ENCODE results near the gene MPND. TPM values are rescaled to one million over a fixed set of nuclear protein-coding genes. Genes with fewer than 3 reads are reported as not detected.

The MPND gene
- total RNA-seq, 1 experiment from 2014 or later = 37.0 TPM

- Mint-ChIP-seq H3K4me3 (peak overlapping the region; percentile 48 to 77), H3K27me3 (ENCODE audit: low read depth) (peaks cover 10% of the 10 kb centered on the region), H3K9me3 (no peaks in the 10 kb centered on the region; a peak in 2 of 5 replicates), H3K4me1 (peaks cover 10 to 20% of the 10 kb centered on the region in 2 experiments), H3K27ac (no peak overlapping the region; a peak in 1 of 7 replicates), H3K36me3 (ENCODE audit: insufficient read depth in 1 of 3, low read depth in 3 of 3) (peaks cover 10 to 31% (median 23%) of the 10 kb centered on the region in 3 experiments; a peak in 6 of 7 replicates)
- H2BK15ac ChIP-seq (ENCODE audit: low read depth, low read length) = no peak overlapping the region
- H3K27ac ChIP-seq (ENCODE audit: insufficient read length, low read depth, low read length) = no peak overlapping the region
- no peaks in the 10 kb centered on the region for H3K23me2 ChIP-seq (ENCODE audit: insufficient read length, low read depth, low read length, poor library complexity, severe bottlenecking)
- H2BK20ac ChIP-seq (ENCODE audit: low read depth, low read length, poor library complexity, severe bottlenecking) = no peak overlapping the region
- H2BK12ac ChIP-seq (ENCODE audit: insufficient read length, low read depth, low read length) = no peak overlapping the region
- H2AK5ac ChIP-seq (ENCODE audit: insufficient read length, low read length) = no peak overlapping the region
- H3T11ph ChIP-seq (ENCODE audit: low read length) = no peak overlapping the region
- no peak overlapping the region for H4K5ac ChIP-seq (ENCODE audit: insufficient read length, low read depth, low read length)
- no peak overlapping the region for H3K56ac ChIP-seq (ENCODE audit: insufficient read length, low read depth, low read length)
- H3K4me1 ChIP-seq (ENCODE audit: insufficient read depth, low read length) = no peaks in the 10 kb centered on the region
- no peak overlapping the region for H3K4ac ChIP-seq (ENCODE audit: low read depth, low read length)
- no peaks in the 10 kb centered on the region for H3K9me3 ChIP-seq (ENCODE audit: control insufficient read depth, low read depth, low read length)
- no peak overlapping the region for H3K14ac ChIP-seq (ENCODE audit: insufficient read depth, low read length)
- no peak overlapping the region for H4K8ac ChIP-seq (replicated peaks; ENCODE audit: insufficient read length, low read depth, low read length)
- H2BK120ac ChIP-seq (ENCODE audit: low read depth, low read length, poor library complexity, severe bottlenecking) = no peak overlapping the region
- WGBS (ENCODE audit: extremely low coverage, insufficient read length, low lambda C conversion rate) = no CpG with 5 or more reads among the region's 18 CpGs
- no peak for TF ChIP-seq CTCF (conservative IDR thresholded peaks at IDR 0.05)
- H3K23ac ChIP-seq (ENCODE audit: insufficient read length, low read depth, low read length) = no peak overlapping the region
- H4K20me1 ChIP-seq (ENCODE audit: control insufficient read depth, insufficient read depth, insufficient read length) = no peaks in the 10 kb centered on the region
- H2BK5ac ChIP-seq (ENCODE audit: insufficient read length, low read length) = no peak overlapping the region
- no peaks in the 10 kb centered on the region for H3K79me2 ChIP-seq (ENCODE audit: insufficient read depth, low read length)
- H3K4me2 ChIP-seq (ENCODE audit: insufficient read depth, insufficient read length, low read length) = no peak overlapping the region
- no peak overlapping the region for H3K18ac ChIP-seq (ENCODE audit: insufficient read length, low read depth, low read length)
- no peak overlapping the region for H4K91ac ChIP-seq (ENCODE audit: insufficient read length, low read depth, low read length)
- DNase-seq = no peak
- H3K9ac ChIP-seq (ENCODE audit: extremely low read depth, insufficient read length, low read length) = no peak overlapping the region
- H2AFZ ChIP-seq (ENCODE audit: low read length) = no peak overlapping the region
- no peaks in the 10 kb centered on the region for H3K27me3 ChIP-seq (ENCODE audit: insufficient read depth, low read length)
- no peaks in the 10 kb centered on the region for H3K79me1 ChIP-seq (ENCODE audit: insufficient read depth, low read depth, low read length, poor library complexity, severe bottlenecking)
These were observed 39.4 kb upstream of the MPND start for GRCh38 chr19:4303819-4304537.

Data from H9 (cell line).